B cell (primary cell): ENCODE results near the gene WRNIP1.

Experiments used
- EZH2 ChIP-seq: IDR thresholded peaks from 2 replicates; pipeline ENCODE4 v1.6.1; 2012; ENCODE audit warnings: borderline replicate concordance, low read depth, mild to moderate bottlenecking, moderate library complexity, low read length; ENCODE audit not compliant: insufficient read depth, poor library complexity, severe bottlenecking
- TF ChIP-seq, protein P1 (sequence below): fragments of 200-600 bp; IDR thresholded peaks from one replicate; pipeline ENCODE4 v1.8.0; 2022; ENCODE audit warnings: antibody characterized with exemption, mild to moderate bottlenecking

DNA sequence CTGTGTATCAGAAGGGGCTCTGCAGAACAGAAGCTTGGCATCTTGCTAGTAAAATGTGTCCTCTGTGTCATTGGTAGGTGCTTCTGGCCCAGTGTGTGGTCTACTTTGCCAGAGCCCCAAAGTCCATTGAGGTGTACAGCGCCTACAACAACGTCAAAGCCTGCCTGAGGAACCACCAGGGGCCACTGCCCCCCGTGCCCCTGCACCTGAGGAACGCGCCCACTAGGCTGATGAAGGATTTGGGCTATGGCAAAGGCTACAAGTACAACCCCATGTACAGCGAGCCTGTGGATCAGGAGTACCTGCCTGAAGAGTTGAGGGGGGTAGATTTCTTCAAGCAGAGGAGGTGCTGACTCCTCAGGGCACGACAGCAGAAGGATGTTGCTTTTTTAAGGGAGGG lies 19.7 kb downstream of the WRNIP1 start:
- TF ChIP-seq, protein P1, sequence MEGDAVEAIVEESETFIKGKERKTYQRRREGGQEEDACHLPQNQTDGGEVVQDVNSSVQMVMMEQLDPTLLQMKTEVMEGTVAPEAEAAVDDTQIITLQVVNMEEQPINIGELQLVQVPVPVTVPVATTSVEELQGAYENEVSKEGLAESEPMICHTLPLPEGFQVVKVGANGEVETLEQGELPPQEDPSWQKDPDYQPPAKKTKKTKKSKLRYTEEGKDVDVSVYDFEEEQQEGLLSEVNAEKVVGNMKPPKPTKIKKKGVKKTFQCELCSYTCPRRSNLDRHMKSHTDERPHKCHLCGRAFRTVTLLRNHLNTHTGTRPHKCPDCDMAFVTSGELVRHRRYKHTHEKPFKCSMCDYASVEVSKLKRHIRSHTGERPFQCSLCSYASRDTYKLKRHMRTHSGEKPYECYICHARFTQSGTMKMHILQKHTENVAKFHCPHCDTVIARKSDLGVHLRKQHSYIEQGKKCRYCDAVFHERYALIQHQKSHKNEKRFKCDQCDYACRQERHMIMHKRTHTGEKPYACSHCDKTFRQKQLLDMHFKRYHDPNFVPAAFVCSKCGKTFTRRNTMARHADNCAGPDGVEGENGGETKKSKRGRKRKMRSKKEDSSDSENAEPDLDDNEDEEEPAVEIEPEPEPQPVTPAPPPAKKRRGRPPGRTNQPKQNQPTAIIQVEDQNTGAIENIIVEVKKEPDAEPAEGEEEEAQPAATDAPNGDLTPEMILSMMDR = no peak
- no peak for TF ChIP-seq EZH2
